ENCODE results near the gene GADD45G. TPM values are rescaled to one million over a fixed set of nuclear protein-coding genes. Genes with fewer than 3 reads are reported as not detected.

The GADD45G gene
- total RNA-seq, 1 donor from 2014 or later, result 1.9 TPM

DNA sequence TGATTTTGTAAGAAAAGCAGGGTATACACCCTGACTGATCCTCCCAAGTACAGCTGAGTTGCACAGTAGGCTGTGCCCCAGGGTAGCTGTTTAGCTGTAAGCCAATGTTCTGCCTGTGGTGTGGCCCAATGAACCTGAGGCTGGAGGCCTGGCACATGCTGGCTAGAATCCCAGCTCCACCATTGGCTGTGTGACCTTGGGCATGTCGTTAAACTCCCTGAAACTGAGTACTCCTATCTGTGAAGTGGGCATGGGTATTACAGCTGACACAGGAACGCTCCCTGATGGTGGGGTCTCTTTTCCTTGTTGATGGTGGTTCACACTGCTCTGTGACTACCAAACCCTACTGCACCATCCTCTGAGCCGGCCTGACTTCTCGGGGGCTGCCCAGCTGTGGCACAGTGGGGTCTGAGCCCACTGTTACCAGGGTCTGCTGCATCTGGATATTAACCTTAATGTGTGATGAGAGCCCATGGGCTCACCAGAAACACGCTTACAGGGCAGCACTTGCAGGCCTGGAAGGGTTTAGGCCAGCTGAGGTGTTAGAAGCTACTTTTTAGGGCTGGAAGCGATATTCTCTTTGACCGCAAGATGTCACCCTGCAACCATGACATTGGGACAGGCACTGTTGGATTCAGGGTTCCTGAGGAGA lies 7.0 kb upstream of the GADD45G start:
- Mint-ChIP-seq H3K4me3 (ENCODE audit: low read depth) (no peak overlapping the region), H3K4me1 (ENCODE audit: low read depth) (peaks cover 2% of the 10 kb centered on the region), H3K27me3 (peaks cover 43% of the 10 kb centered on the region), H3K27ac (no peak overlapping the region), H3K36me3 (ENCODE audit: insufficient read depth) (no peaks in the 10 kb centered on the region), H3K9me3 (ENCODE audit: low read depth) (no peaks in the 10 kb centered on the region)
- TF ChIP-seq, protein P1, sequence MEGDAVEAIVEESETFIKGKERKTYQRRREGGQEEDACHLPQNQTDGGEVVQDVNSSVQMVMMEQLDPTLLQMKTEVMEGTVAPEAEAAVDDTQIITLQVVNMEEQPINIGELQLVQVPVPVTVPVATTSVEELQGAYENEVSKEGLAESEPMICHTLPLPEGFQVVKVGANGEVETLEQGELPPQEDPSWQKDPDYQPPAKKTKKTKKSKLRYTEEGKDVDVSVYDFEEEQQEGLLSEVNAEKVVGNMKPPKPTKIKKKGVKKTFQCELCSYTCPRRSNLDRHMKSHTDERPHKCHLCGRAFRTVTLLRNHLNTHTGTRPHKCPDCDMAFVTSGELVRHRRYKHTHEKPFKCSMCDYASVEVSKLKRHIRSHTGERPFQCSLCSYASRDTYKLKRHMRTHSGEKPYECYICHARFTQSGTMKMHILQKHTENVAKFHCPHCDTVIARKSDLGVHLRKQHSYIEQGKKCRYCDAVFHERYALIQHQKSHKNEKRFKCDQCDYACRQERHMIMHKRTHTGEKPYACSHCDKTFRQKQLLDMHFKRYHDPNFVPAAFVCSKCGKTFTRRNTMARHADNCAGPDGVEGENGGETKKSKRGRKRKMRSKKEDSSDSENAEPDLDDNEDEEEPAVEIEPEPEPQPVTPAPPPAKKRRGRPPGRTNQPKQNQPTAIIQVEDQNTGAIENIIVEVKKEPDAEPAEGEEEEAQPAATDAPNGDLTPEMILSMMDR (IDR thresholded peaks at IDR 0.05; ENCODE audit: unreplicated experiment), result peak; percentile 85
- peak; percentile 38 for DNase-seq (ENCODE audit: low spot score, unreplicated experiment)

DNA sequence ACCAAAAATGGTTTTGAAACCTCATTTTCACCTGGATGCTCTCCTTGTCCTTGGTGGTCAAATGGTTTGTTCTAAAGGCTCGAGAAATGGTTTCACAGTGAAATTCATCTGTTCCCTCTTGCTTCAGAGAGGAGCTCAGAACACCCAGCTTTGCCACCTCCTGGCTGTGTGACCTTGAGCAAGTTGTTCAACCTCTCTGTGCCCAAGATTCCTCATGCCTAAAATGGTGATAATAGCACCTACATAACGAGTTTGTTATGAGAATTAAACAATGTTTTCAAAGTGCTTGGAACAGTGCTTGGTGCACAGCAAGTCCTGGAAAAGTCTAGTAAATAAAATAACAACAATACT lies 6.5 kb upstream of the GADD45G start:
- no peak for DNase-seq (ENCODE audit: low spot score, unreplicated experiment)
- no peak overlapping the region for H3K27ac Mint-ChIP-seq
- H3K4me1 Mint-ChIP-seq (ENCODE audit: low read depth), result peaks cover 3% of the 10 kb centered on the region
- TF ChIP-seq, protein P1 (IDR thresholded peaks at IDR 0.05; ENCODE audit: unreplicated experiment), result no peak
- H3K4me3 Mint-ChIP-seq (ENCODE audit: low read depth), result no peak overlapping the region
- H3K9me3 Mint-ChIP-seq (ENCODE audit: low read depth), result no peaks in the 10 kb centered on the region
- H3K27me3 Mint-ChIP-seq, result peaks cover 38% of the 10 kb centered on the region
- H3K36me3 Mint-ChIP-seq (ENCODE audit: insufficient read depth), result no peaks in the 10 kb centered on the region

DNA sequence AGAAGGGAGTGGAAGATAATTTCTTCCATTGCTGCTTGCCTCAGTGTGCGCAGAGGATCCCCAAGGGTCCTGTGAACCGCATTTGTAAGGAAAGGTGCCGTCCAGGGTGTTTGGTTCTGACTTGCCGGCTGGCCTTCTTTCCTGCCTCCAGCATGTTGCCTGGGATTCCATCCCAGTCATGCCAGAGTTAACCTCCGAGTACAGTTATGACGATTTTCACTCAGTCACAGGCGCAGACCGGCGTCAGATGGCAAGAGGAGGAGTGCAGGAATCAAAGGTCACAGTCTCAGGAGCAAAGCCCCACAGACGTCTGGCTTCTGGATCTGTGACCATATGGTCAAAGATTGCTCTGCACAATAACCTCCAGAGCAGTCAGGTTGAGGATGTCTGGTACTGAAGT lies 5.9 kb upstream of the GADD45G start:
- Mint-ChIP-seq H3K4me1 (ENCODE audit: low read depth) (peaks cover 3% of the 10 kb centered on the region), H3K4me3 (ENCODE audit: low read depth) (no peak overlapping the region), H3K27me3 (peaks cover 38% of the 10 kb centered on the region), H3K9me3 (ENCODE audit: low read depth) (no peaks in the 10 kb centered on the region), H3K27ac (no peak overlapping the region), H3K36me3 (ENCODE audit: insufficient read depth) (no peaks in the 10 kb centered on the region)
- no peak for DNase-seq (ENCODE audit: low spot score, unreplicated experiment)
- TF ChIP-seq, protein P1 (IDR thresholded peaks at IDR 0.05; ENCODE audit: unreplicated experiment), result no peak

DNA sequence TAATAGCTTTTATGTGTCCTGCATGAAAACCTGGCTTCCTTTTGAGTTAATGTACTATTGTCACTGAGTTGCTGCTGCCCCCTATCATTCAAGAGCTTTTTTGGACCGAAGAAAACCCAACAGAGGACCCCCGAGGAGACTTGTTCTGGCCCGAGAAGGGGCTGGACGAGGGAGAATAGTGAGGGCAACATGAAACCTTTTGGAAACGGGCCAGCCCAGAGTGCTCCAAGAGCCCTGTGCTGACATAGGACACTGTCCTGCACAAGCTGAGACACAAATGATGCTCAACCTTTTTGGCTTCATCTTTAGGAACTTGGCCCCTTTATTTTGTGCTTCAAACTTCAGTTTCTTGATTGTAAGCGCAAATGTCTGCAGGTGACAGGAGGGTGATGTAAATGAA lies 4.0 kb upstream of the GADD45G start:
- TF ChIP-seq, protein P1 (IDR thresholded peaks at IDR 0.05; ENCODE audit: unreplicated experiment), result no peak
- Mint-ChIP-seq H3K27ac (no peak overlapping the region), H3K4me3 (ENCODE audit: low read depth) (no peak overlapping the region), H3K36me3 (ENCODE audit: insufficient read depth) (no peaks in the 10 kb centered on the region), H3K27me3 (peaks cover 34% of the 10 kb centered on the region), H3K4me1 (ENCODE audit: low read depth) (peaks cover 9% of the 10 kb centered on the region), H3K9me3 (ENCODE audit: low read depth) (no peaks in the 10 kb centered on the region)
- DNase-seq (ENCODE audit: low spot score, unreplicated experiment), result no peak

DNA sequence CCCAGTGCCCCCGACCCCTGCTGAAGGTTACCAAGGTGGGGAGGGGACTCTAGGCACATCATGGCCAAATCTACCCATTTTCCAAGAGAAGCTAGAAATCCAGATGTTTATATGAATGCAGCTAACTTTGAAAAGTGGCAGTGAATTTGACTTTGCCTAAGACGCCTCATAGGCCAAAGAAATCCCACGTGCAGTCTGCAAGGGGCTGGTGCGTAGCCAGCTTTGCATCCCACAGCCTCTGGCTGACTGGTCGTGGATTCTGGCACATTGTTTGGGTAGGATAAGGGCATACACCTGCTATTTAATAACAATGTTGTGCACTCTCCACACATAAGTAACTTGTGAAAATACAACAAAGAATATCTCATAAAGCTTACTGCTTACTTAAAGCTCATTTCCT lies 3.5 kb upstream of the GADD45G start:
- Mint-ChIP-seq H3K27me3 (peaks cover 34% of the 10 kb centered on the region), H3K4me3 (ENCODE audit: low read depth) (no peak overlapping the region), H3K27ac (no peak overlapping the region), H3K9me3 (ENCODE audit: low read depth) (no peaks in the 10 kb centered on the region), H3K4me1 (ENCODE audit: low read depth) (peaks cover 11% of the 10 kb centered on the region), H3K36me3 (ENCODE audit: insufficient read depth) (no peaks in the 10 kb centered on the region)
- DNase-seq (ENCODE audit: low spot score, unreplicated experiment), result no peak
- TF ChIP-seq, protein P1 (IDR thresholded peaks at IDR 0.05; ENCODE audit: unreplicated experiment), result no peak

All from progenitor cell of endocrine pancreas (in vitro differentiated cells).